GM21526 (cell line): ENCODE data around the gene ZFP62.
A peak's percentile ranks its signal among the peaks of the same experiment; 100 is the strongest.

ENCODE experiments used
- ATAC-seq: cut with Tn5 transposase; IDR thresholded peaks from one replicate; pipeline ENCODE4 v1.9.1; 2021; ENCODE audit warnings: moderate library complexity; ENCODE audit not compliant: unreplicated experiment, low FRiP score

ZFP62 gene

DNA sequence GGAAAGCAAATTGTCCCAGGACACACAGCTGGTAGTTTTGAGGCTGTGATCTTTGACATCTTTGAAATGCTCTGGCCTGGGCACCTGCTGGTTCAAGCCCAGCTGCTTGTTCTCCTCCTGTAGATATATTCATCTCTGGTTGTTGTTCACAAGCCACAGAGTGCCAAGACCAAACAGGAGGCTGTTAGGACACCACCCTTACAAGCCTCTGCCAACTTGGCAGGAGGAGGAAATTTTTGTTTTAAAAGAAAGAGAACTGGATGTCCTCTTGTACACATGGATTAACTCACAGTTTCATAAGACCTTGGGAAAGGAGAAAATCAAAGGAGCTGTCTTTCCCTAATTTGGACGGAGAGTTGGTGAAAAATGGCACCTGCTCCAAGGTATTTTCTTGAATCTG, 8.5 kb upstream of the ZFP62 start:
- no peak for ATAC-seq

GRCh38 chr5:180868960-180869359, 7.9 kb upstream of the ZFP62 start:
- ATAC-seq: no peak

- ATAC-seq: no peak
These were observed 5.9 kb upstream of the ZFP62 start for GRCh38 chr5:180866985-180867384.

GRCh38 chr5:180865981-180866695, 5.1 kb upstream of the ZFP62 start:
- ATAC-seq: no peak

GRCh38 chr5:180862645-180863044, 1.6 kb upstream of the ZFP62 start:
- ATAC-seq: no peak

DNA sequence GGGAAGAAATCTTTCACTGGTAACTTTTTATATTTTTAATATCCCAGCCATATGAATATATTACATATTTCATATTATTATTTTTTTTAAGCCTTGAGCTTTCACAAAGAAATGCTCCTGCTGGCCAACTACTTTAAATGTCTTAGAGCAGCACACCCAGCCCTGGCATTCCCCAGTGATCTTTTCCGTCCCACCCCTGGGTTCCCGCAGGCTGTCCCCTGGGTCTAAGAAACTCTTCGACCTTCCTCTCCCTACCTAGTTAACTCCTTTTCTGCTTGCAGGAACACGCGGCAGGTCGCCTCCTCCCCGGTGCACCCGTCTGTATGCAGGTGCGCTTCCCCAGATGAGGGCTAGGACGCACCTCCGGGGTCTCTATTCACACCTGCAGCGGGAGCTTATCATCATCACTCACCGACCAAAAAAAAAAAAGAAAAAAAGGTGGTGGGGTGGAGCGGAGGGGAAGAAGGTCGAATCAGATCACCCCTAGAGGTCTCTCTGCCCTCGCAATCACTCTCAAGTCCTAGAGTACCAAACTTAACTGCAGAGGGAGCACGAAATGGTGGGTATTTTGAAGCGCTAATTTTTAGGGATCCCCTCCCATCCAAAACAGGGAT, 696 bp downstream of the ZFP62 start:
- peak; percentile 53 for ATAC-seq

GRCh38 chr5:180858586-180858985, 2.5 kb downstream of the ZFP62 start:
- ATAC-seq: no peak

DNA sequence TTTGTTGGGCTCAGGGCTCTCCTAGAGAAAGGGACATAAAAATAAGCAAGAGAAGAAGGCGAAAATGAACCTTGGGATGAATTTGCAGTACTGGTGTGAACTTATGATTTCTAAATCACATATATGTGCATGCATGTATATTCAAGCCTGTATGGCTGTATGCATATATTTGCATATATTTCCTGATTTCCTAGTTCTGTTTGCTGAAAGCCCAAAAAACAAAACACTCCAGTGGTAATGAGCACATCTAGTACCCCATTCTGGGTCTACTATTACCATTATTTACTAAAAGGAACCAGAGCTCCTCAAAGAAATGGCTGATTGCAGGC, 7.3 kb downstream of the ZFP62 start:
- no peak for ATAC-seq

GRCh38 chr5:180853121-180853847, 7.8 kb downstream of the ZFP62 start:
- ATAC-seq: no peak

GRCh38 chr5:180852495-180852894, 8.6 kb downstream of the ZFP62 start:
- ATAC-seq: no peak

- no peak for ATAC-seq
These were observed 10.5 kb downstream of the ZFP62 start for GRCh38 chr5:180850434-180851078.

- no peak for ATAC-seq
These were observed 11.2 kb downstream of the ZFP62 start for GRCh38 chr5:180849827-180850226.

GRCh38 chr5:180848878-180849277, 12.2 kb downstream of the ZFP62 start:
- ATAC-seq: no peak

DNA sequence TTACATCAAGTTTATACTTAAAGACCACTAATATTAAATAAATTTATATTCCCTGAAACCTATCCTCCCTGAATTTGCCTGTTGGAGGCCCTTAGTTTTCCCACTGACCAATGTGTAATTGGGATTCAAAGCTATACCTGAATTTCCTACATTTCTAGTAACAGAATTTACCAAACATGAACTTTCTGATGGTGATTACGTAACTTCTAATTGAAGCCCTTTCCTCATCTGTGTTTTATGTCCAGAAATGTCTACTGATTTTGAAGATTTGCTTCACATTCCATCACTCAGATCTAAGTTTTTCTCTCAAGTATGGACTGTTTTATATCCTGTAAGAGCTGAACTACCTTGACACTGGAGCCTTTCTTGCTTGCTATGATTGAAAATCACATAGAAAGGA, 12.8 kb downstream of the ZFP62 start:
- ATAC-seq: no peak

DNA sequence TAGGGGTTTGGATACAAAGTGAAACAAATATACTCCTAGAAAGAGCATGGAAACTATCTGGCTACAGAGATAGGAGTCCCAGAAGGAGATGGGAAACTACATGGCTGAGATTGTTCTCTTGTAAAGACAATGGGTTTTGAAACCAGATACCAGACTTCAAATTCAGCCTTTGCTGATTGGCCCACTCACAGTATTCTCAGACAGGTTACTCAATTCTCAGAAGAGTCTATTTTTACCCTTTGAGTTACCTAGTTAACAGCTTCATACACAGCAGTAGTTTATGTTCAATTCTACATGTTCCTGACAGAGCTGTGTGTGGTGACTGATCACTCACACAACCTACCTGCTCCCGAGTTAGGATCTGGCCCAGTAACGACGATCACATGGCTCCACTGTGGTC, 14.1 kb downstream of the ZFP62 start:
- ATAC-seq: no peak

- ATAC-seq: no peak
These were observed 16.2 kb downstream of the ZFP62 start for GRCh38 chr5:180844858-180845257.

DNA sequence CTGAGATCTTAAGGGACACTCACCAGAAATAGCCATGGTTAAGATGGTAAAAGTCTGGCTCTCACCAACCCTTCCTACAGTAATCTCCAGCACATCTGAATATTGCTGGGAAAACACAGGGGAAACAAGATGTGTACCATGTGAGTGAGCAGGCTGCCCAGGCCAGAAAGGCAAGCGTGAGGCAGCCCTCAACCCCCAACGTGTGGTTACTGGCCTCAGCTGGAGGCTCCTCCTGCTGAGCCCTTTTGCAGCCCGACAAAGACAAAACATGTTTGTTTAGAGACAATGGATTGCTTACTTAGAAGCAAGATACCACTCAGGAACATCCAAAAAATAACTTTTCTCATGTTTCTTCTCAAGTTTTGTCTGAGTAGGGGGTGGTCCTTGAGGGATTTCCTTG, 16.6 kb downstream of the ZFP62 start:
- no peak for ATAC-seq

DNA sequence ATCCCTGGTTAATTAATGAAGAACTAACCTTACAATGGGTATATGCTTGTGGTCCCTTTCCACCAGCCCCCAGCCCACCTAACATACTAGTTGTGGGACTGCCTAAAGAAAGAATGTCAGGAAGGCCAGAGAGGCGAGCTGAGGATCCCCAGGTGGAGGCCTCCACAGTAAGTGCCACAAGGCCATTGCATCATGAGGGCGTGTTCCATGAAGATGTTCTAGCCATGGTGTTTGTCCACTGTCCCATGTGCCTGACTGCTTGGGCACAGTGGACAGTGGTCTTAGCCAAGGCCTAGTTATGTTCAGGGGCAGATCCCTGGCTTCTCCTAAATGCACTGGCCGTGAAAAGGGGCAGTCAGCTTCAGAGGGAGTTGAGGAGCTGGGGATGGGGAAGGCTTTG, 21.1 kb downstream of the ZFP62 start:
- no peak for ATAC-seq

DNA sequence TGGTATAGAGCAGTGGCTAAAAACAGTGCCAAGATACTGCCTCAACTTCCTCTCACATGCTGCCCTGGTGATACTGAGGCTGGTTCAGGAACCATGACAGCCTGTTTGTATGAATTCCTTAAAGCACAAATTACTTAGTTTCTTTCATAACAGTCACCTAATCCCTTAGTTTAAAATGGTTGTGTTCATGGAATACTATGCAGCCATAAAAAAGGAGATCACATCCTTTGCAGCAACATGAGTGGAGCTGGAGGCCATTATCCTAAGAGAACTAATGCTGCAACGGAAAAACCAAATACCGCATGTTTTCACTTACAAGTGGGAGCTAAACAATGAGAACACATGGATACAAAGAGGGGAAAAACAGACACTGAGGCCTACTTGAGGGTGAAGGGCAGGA, 21.8 kb downstream of the ZFP62 start:
- ATAC-seq: no peak

DNA sequence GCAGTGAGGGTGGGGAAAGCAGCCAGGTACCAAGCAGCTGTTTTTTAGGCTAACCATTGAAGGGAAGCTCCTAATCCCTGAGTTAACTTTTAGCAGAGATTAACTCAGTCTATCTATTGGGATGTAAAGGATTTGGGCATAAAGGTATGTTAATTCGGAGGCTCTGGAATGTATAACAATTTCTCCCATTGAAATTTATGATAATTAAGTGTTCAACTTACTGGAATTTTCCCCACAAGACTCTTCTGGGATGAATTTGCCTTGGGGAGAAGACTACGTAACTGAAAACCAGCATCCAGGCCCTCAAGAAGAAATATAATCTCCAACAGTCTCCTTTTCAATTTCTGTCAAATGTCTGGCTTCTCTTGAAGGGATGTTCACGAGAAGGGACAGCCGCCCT, 23.6 kb downstream of the ZFP62 start:
- no peak for ATAC-seq

GRCh38 chr5:180832638-180833068, 28.4 kb downstream of the ZFP62 start:
- ATAC-seq: peak; percentile 41
